GM12878 (cell line): ENCODE measurements around the gene TFDP1. TPM values are rescaled to one million over a fixed set of nuclear protein-coding genes. Genes with fewer than 3 reads are reported as not detected.

Source experiments
- ATAC-seq: fragments of 200-7000 bp; cut with Tn5 transposase; 3 replicates; pipeline ENCODE4 v1.9.1; 2020; ENCODE audit warnings: mild to moderate bottlenecking, moderate library complexity
- BruUV-seq: library from RNA; stranded (reverse); fragments of 400-500 nt; replicated peaks from 2 replicates; lab custom pipeline; 2021; lab: Mats Ljungman, UMichigan
- CTCF ChIA-PET: fragments of 300-600 bp; sonication (Branson Sonifier 250); formaldehyde crosslinking; extraction: SDS; loops from one replicate; lab custom pipeline; 2021; ENCODE audit warnings: inconsistent platforms; lab: Yijun Ruan, JAX
- POLR2A ChIA-PET: fragments of 350-600 bp; formaldehyde crosslinking; extraction: SDS; loops from one replicate; lab custom pipeline; 2021; ENCODE audit warnings: inconsistent platforms; lab: Charles Lee
- RAD21 ChIA-PET: fragments of 300-600 bp; sonication (Branson Sonifier 250); formaldehyde crosslinking; loops from one replicate; lab custom pipeline; 2023; ENCODE audit warnings: antibody characterized with exemption; ENCODE audit not compliant: unreplicated experiment; lab: Charles Lee
- SMC1A ChIA-PET: fragments of 300-600 bp; sonication (Branson Sonifier 250); formaldehyde crosslinking; loops from one replicate; lab custom pipeline; 2023; ENCODE audit not compliant: unreplicated experiment, uncharacterized antibody; lab: Charles Lee
- DNase-seq: peaks from one replicate; pipeline ENCODE4 v3.0.0-alpha.2; 2011; ENCODE audit warnings: low read depth, low spot score
- FAIRE-seq: peaks from 3 replicates; lab custom pipeline; 2011; peaks lifted over from hg19 to GRCh38; lab: Jason Lieb, UNC
- H2AFZ ChIP-seq: 2 replicates; pipeline ENCODE4 v1.6.0; 2011; ENCODE audit warnings: low read depth, low read length, control low read depth; ENCODE audit not compliant: control insufficient read depth
- H3K27ac ChIP-seq: 2 replicates; pipeline ENCODE4 v1.5.1; 2011; ENCODE audit warnings: control low read depth; ENCODE audit not compliant: control insufficient read depth, insufficient read depth
- H3K27me3 ChIP-seq, 2 experiments: replicated peaks in 1 of 2; 2 replicates each; pipeline versions ENCODE4 v1.6.0 to v1.6.1; 2011; ENCODE audit warnings: low read length in 1 of 2; ENCODE audit not compliant: control insufficient read depth in 2 of 2, insufficient read depth in 2 of 2
- H3K36me3 ChIP-seq, 2 experiments: 2 replicates each; pipeline ENCODE4 v1.5.1; 2011; ENCODE audit warnings: low read length in 1 of 2; ENCODE audit not compliant: control insufficient read depth in 2 of 2, insufficient read depth in 2 of 2
- H3K4me1 ChIP-seq: 2 replicates; pipeline ENCODE4 v1.6.1; 2011; ENCODE audit warnings: mild to moderate bottlenecking, low read length, moderate library complexity, mixed read lengths; ENCODE audit not compliant: control insufficient read depth, insufficient read depth
- H3K4me2 ChIP-seq: 2 replicates; pipeline ENCODE4 v1.6.0; 2011; ENCODE audit warnings: control low read depth; ENCODE audit not compliant: control insufficient read depth, insufficient read depth
- H3K4me3 ChIP-seq: fragments of 200-600 bp; sonication (generic); 2 replicates; pipeline ENCODE4 v1.5.1; 2016
- H3K79me2 ChIP-seq: 2 replicates; pipeline ENCODE4 v1.6.0; 2011; ENCODE audit warnings: low read length; ENCODE audit not compliant: control insufficient read depth, insufficient read depth
- H3K9ac ChIP-seq: 2 replicates; pipeline ENCODE4 v1.8.0; 2011; ENCODE audit warnings: low read length, control low read depth, mixed read lengths; ENCODE audit not compliant: control insufficient read depth, insufficient read depth
- H3K9me3 ChIP-seq: replicated peaks from 3 replicates; pipeline ENCODE4 v1.5.1; 2011; ENCODE audit warnings: mild to moderate bottlenecking, low read length; ENCODE audit not compliant: control insufficient read depth, insufficient read depth
- H4K20me1 ChIP-seq: 2 replicates; pipeline ENCODE4 v1.6.0; 2011; ENCODE audit not compliant: control insufficient read depth, insufficient read depth
- KLF5 ChIP-seq: fragments of 450-650 bp; IDR thresholded peaks from 2 replicates; pipeline ENCODE4 v1.6.1; 2014; ENCODE audit warnings: mild to moderate bottlenecking; ENCODE audit not compliant: partially characterized antibody
- WGBS: methylation state at CpG from one replicate; pipeline ENCODE4 v1.1.6; 2016; ENCODE audit warnings: low lambda C conversion rate; ENCODE audit not compliant: insufficient replicate concordance, insufficient coverage; ENCODE audit errors: missing lambda C conversion rate; 5-methylcytosine and 5-hydroxymethylcytosine counted together
- in situ Hi-C: fragments of 300-500 bp; cut with MboI; formaldehyde crosslinking; loops from 9 replicates; pipeline ENCODE4 v1.14.3; 2018; ENCODE audit warnings: mixed read lengths
- intact Hi-C: fragments of 100-400 bp; cut with micrococcal nuclease; formaldehyde crosslinking; loops from one replicate; pipeline ENCODE4 v1.14.2; 2022; ENCODE audit not compliant: unreplicated experiment
- polyA plus RNA-seq, 11 experiments: library from polyadenylated mRNA; depleted of rRNA in 4 of 11; unstranded in 6 of 11; stranded (reverse) in 5 of 11; fragments of >200 nt; fragmentation: Nextera tagmentation in 4 of 11; fragmentation: Illumina TruSeq in 1 of 11; extraction: Ambion mirVana in 4 of 11; extraction: Trizol in 1 of 11; gene quantifications; 1 replicate in 1 of 11; 2 replicates in 10 of 11; pipeline versions ENCODE4 v1.2.1 to v1.2.3, GENCODE V29; 2011 to 2016; ENCODE audit warnings: inconsistent platforms in 2 of 11, missing spikeins in 2 of 11, low read depth in 1 of 11
- total RNA-seq, 4 experiments: library from RNA; depleted of rRNA in 3 of 4; stranded (reverse); fragments of >200 nt in 3 of 4; fragmentation: Illumina TruSeq in 1 of 4; extraction: Trizol in 1 of 4; gene quantifications; 2 replicates each; pipeline versions ENCODE4 v1.2.1 to v1.2.3, GENCODE V29; 2013 to 2021
- TF ChIP-seq, protein P1 (sequence below): IDR thresholded peaks from 2 replicates; pipeline ENCODE4 v1.6.1; 2011; ENCODE audit warnings: borderline replicate concordance, low read depth, mild to moderate bottlenecking, moderate library complexity, low read length; ENCODE audit not compliant: insufficient read depth, poor library complexity, severe bottlenecking

Gene TFDP1
- total and polyA plus RNA-seq, 10 of the 15 experiments (the other 5 are each of a cell fraction or from before 2014, with no cell fraction given), result 37.7 to 254 (median 119) TPM

DNA sequence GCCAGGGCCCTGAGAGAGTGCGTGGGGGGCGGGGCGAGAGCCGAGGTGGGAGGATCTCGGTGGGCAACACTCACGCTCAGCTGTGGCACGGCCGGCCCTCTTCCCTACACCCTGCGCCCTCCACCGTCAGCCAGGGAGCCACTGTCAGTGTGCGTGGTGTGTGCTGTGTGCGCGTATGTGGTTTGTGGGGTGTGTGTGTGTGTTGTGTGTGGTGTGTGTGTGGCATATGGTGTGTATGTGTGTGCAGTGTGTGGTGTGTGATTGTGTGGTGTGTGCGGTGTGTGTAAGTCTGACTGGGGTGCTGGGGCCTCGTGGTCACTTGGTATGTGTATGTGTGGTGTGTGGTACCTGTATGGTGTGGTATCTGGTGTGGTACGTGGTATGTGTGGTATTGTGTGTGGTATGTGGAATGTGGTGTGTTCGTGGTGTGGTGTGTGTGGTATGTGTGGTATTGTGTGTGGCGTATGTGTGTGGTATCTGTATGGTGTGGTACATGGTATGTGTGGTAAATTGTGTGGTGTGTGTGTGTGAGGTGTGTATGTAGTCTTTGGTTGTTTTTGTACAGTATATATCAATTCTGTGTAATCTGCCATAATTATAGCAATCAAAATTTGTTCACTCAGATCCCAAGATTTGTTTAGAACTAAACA lies 87.6 kb downstream of the TFDP1 start:
- ChIA-PET RAD21 (no interaction called here), SMC1A (no interaction called here), CTCF (no interaction called here), POLR2A (no interaction called here)
- no TSS peak for BruUV-seq
- H3K36me3 ChIP-seq, result no peaks in the 10 kb centered on the region
- H3K4me3 ChIP-seq, result no peak overlapping the region
- WGBS, result 69% methylated on average over 16 of the region's 18 CpGs
- no peak for DNase-seq
- no peaks in the 10 kb centered on the region for H3K4me1 ChIP-seq
- H3K27ac ChIP-seq, result no peak overlapping the region
- H3K9me3 ChIP-seq, result no peaks in the 10 kb centered on the region
- no peak overlapping the region for H3K4me2 ChIP-seq
- intact Hi-C loops (no loop called here), in situ Hi-C loops (no loop called here)
- FAIRE-seq, result no peak
- ATAC-seq, result no peak
- no peaks in the 10 kb centered on the region for H3K79me2 ChIP-seq
- no peaks in the 10 kb centered on the region for H3K27me3 ChIP-seq
- H4K20me1 ChIP-seq, result no peaks in the 10 kb centered on the region
- no peak overlapping the region for H2AFZ ChIP-seq
- TF ChIP-seq, protein P1, sequence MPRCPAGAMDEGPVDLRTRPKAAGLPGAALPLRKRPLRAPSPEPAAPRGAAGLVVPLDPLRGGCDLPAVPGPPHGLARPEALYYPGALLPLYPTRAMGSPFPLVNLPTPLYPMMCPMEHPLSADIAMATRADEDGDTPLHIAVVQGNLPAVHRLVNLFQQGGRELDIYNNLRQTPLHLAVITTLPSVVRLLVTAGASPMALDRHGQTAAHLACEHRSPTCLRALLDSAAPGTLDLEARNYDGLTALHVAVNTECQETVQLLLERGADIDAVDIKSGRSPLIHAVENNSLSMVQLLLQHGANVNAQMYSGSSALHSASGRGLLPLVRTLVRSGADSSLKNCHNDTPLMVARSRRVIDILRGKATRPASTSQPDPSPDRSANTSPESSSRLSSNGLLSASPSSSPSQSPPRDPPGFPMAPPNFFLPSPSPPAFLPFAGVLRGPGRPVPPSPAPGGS, result peak; percentile 24
- no peak for TF ChIP-seq KLF5
- no peak overlapping the region for H3K9ac ChIP-seq

Other genes with a start within 250 kb of the TFDP1 start
- not detected in 2 replicates for gene GRTP1, start 220.6 kb upstream of the TFDP1 start, total RNA-seq (2014; rRNA removed)
- gene GRTP1, start 220.6 kb upstream of the TFDP1 start, total RNA-seq (2014; rRNA removed; fragmentation: Illumina TruSeq; extraction: Trizol), result not detected in 2 replicates
- 0.18 TPM in 1 of 2 replicates, not detected in the other for gene GRTP1, start 220.6 kb upstream of the TFDP1 start, total RNA-seq (2021)
- not detected in 2 replicates for gene GRTP1, start 220.6 kb upstream of the TFDP1 start, polyA plus RNA-seq (2011; rRNA removed)
- gene GRTP1, start 220.6 kb upstream of the TFDP1 start, polyA plus RNA-seq (2014; fragmentation: Illumina TruSeq; extraction: Trizol), result not detected in 2 replicates
- not detected for gene GRTP1, start 220.6 kb upstream of the TFDP1 start, polyA plus RNA-seq (2014; fragmentation: Nextera tagmentation; extraction: Ambion mirVana)
- not detected in 2 replicates for gene GRTP1, start 220.6 kb upstream of the TFDP1 start, polyA plus RNA-seq (2014; rRNA removed)
- under 1 TPM; 0.12 to 0.16 TPM for gene GRTP1, start 220.6 kb upstream of the TFDP1 start, polyA plus RNA-seq (2016; fragmentation: Nextera tagmentation; extraction: Ambion mirVana)
- gene ADPRHL1, start 131.3 kb upstream of the TFDP1 start, total RNA-seq (2014; rRNA removed), result 1.1 and 1.9 TPM in 2 replicates
- 0.94 and 1.0 TPM in 2 replicates for gene ADPRHL1, start 131.3 kb upstream of the TFDP1 start, total RNA-seq (2014; rRNA removed; fragmentation: Illumina TruSeq; extraction: Trizol)
- 1.2 and 1.6 TPM in 2 replicates for gene ADPRHL1, start 131.3 kb upstream of the TFDP1 start, total RNA-seq (2021)
- gene ADPRHL1, start 131.3 kb upstream of the TFDP1 start, polyA plus RNA-seq (2011; rRNA removed), result 0.04 and 0.05 TPM in 2 replicates
- gene ADPRHL1, start 131.3 kb upstream of the TFDP1 start, polyA plus RNA-seq (2014; fragmentation: Illumina TruSeq; extraction: Trizol), result 0.90 and 1.1 TPM in 2 replicates
- gene ADPRHL1, start 131.3 kb upstream of the TFDP1 start, polyA plus RNA-seq (2014; fragmentation: Nextera tagmentation; extraction: Ambion mirVana), result under 1 TPM; 0.10 to 0.13 TPM
- gene ADPRHL1, start 131.3 kb upstream of the TFDP1 start, polyA plus RNA-seq (2014; rRNA removed), result 0.63 and 1.4 TPM in 2 replicates
- 1 to 10 TPM in 1 of 2 experiments, under 1 TPM in 1; 0.80 to 1.1 TPM for gene ADPRHL1, start 131.3 kb upstream of the TFDP1 start, polyA plus RNA-seq (2016; fragmentation: Nextera tagmentation; extraction: Ambion mirVana)
- 12.3 and 13.6 TPM in 2 replicates for gene DCUN1D2, start 94.0 kb upstream of the TFDP1 start, total RNA-seq (2014; rRNA removed)
- 8.6 and 11.0 TPM in 2 replicates for gene DCUN1D2, start 94.0 kb upstream of the TFDP1 start, total RNA-seq (2014; rRNA removed; fragmentation: Illumina TruSeq; extraction: Trizol)
- gene DCUN1D2, start 94.0 kb upstream of the TFDP1 start, total RNA-seq (2021), result 10.6 and 23.6 TPM in 2 replicates
- 7.7 and 9.9 TPM in 2 replicates for gene DCUN1D2, start 94.0 kb upstream of the TFDP1 start, polyA plus RNA-seq (2011; rRNA removed)
- 13.7 and 14.7 TPM in 2 replicates for gene DCUN1D2, start 94.0 kb upstream of the TFDP1 start, polyA plus RNA-seq (2014; fragmentation: Illumina TruSeq; extraction: Trizol)
- 1 to 10 TPM; 2.5 to 3.0 TPM for gene DCUN1D2, start 94.0 kb upstream of the TFDP1 start, polyA plus RNA-seq (2014; fragmentation: Nextera tagmentation; extraction: Ambion mirVana)
- gene DCUN1D2, start 94.0 kb upstream of the TFDP1 start, polyA plus RNA-seq (2014; rRNA removed), result 15.7 and 18.6 TPM in 2 replicates
- gene DCUN1D2, start 94.0 kb upstream of the TFDP1 start, polyA plus RNA-seq (2016; fragmentation: Nextera tagmentation; extraction: Ambion mirVana), result 1 to 10 TPM; 6.1 to 6.2 TPM
- 0.16 TPM in 1 of 2 replicates, not detected in the other for gene ATP4B, start 73.4 kb downstream of the TFDP1 start, total RNA-seq (2014; rRNA removed)
- 0.18 TPM in 1 of 2 replicates, not detected in the other for gene ATP4B, start 73.4 kb downstream of the TFDP1 start, total RNA-seq (2014; rRNA removed; fragmentation: Illumina TruSeq; extraction: Trizol)
- gene ATP4B, start 73.4 kb downstream of the TFDP1 start, total RNA-seq (2021), result 0.19 TPM in 1 of 2 replicates, not detected in the other
- not detected in 2 replicates for gene ATP4B, start 73.4 kb downstream of the TFDP1 start, polyA plus RNA-seq (2011; rRNA removed)
- 0.09 TPM in 1 of 2 replicates, not detected in the other for gene ATP4B, start 73.4 kb downstream of the TFDP1 start, polyA plus RNA-seq (2014; fragmentation: Illumina TruSeq; extraction: Trizol)
- gene ATP4B, start 73.4 kb downstream of the TFDP1 start, polyA plus RNA-seq (2014; fragmentation: Nextera tagmentation; extraction: Ambion mirVana), result under 1 TPM; 0.05 to 0.32 TPM
- gene ATP4B, start 73.4 kb downstream of the TFDP1 start, polyA plus RNA-seq (2014; rRNA removed), result 0.16 and 0.33 TPM in 2 replicates
- gene ATP4B, start 73.4 kb downstream of the TFDP1 start, polyA plus RNA-seq (2016; fragmentation: Nextera tagmentation; extraction: Ambion mirVana), result under 1 TPM; 0.11 to 0.29 TPM
- under 0.01 TPM in 1 of 2 replicates, not detected in the other for gene GRK1, start 82.5 kb downstream of the TFDP1 start, total RNA-seq (2014; rRNA removed)
- not detected in 2 replicates for gene GRK1, start 82.5 kb downstream of the TFDP1 start, total RNA-seq (2014; rRNA removed; fragmentation: Illumina TruSeq; extraction: Trizol)
- gene GRK1, start 82.5 kb downstream of the TFDP1 start, total RNA-seq (2021), result not detected in 2 replicates
- not detected in 2 replicates for gene GRK1, start 82.5 kb downstream of the TFDP1 start, polyA plus RNA-seq (2011; rRNA removed)
- not detected in 2 replicates for gene GRK1, start 82.5 kb downstream of the TFDP1 start, polyA plus RNA-seq (2014; fragmentation: Illumina TruSeq; extraction: Trizol)
- not detected for gene GRK1, start 82.5 kb downstream of the TFDP1 start, polyA plus RNA-seq (2014; fragmentation: Nextera tagmentation; extraction: Ambion mirVana)
- gene GRK1, start 82.5 kb downstream of the TFDP1 start, polyA plus RNA-seq (2014; rRNA removed), result 0.04 TPM in 1 of 2 replicates, not detected in the other
- not detected for gene GRK1, start 82.5 kb downstream of the TFDP1 start, polyA plus RNA-seq (2016; fragmentation: Nextera tagmentation; extraction: Ambion mirVana)
- 0.06 and 0.22 TPM in 2 replicates for gene TMEM255B, start 174.5 kb downstream of the TFDP1 start, total RNA-seq (2014; rRNA removed)
- 0.13 and 0.18 TPM in 2 replicates for gene TMEM255B, start 174.5 kb downstream of the TFDP1 start, total RNA-seq (2014; rRNA removed; fragmentation: Illumina TruSeq; extraction: Trizol)
- 0.43 and 0.62 TPM in 2 replicates for gene TMEM255B, start 174.5 kb downstream of the TFDP1 start, total RNA-seq (2021)
- 0.04 and 0.05 TPM in 2 replicates for gene TMEM255B, start 174.5 kb downstream of the TFDP1 start, polyA plus RNA-seq (2011; rRNA removed)
- gene TMEM255B, start 174.5 kb downstream of the TFDP1 start, polyA plus RNA-seq (2014; fragmentation: Illumina TruSeq; extraction: Trizol), result 0.05 and 0.15 TPM in 2 replicates
- gene TMEM255B, start 174.5 kb downstream of the TFDP1 start, polyA plus RNA-seq (2014; fragmentation: Nextera tagmentation; extraction: Ambion mirVana), result not detected
- 0.23 and 0.27 TPM in 2 replicates for gene TMEM255B, start 174.5 kb downstream of the TFDP1 start, polyA plus RNA-seq (2014; rRNA removed)
- under 1 TPM in 1 of 2 experiments, not detected in 1; 0.04 TPM for gene TMEM255B, start 174.5 kb downstream of the TFDP1 start, polyA plus RNA-seq (2016; fragmentation: Nextera tagmentation; extraction: Ambion mirVana)